Activated CD8-positive, alpha-beta memory T cell treated with anti-CD3 and anti-CD28 coated beads for 24 hours (primary cell): ENCODE results near the gene C9orf153.

ENCODE experiments used
- DNase-seq: peaks from one replicate; pipeline ENCODE4 v3.0.0-alpha.2; 2020

Gene C9orf153

GRCh38 chr9:86185872-86186271 lies 73.6 kb downstream of the C9orf153 start:
- DNase-seq, result no peak

- no peak for DNase-seq
Observed at GRCh38 chr9:86184138-86184524, 75.3 kb downstream of the C9orf153 start.

- no peak for DNase-seq
Observed at GRCh38 chr9:86183229-86184137, 76.0 kb downstream of the C9orf153 start.

GRCh38 chr9:86181379-86182315 lies 77.8 kb downstream of the C9orf153 start:
- no peak for DNase-seq

- DNase-seq, result no peak
Observed at GRCh38 chr9:86178503-86178902, 81.0 kb downstream of the C9orf153 start.

DNA sequence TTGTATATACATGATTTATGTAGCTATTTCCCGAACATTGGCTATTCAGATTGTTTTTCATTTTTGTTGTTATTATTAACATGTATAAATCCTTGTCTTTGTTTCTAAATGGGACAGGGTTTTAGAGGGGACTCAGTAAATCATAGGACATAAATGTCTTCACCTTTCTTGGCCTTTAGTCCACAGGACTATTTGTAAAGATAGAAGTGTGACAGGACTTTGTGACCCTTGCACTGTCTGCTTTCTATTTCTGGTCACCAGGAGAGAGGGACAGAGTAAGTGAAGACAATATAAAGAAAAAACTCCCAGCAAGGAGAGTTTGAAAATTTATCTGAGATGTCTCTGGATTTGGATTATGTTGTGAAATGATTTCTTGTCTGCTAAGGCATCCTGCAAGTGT lies 81.5 kb downstream of the C9orf153 start:
- DNase-seq, result no peak

GRCh38 chr9:86176468-86176867 lies 83.0 kb downstream of the C9orf153 start:
- no peak for DNase-seq

DNA sequence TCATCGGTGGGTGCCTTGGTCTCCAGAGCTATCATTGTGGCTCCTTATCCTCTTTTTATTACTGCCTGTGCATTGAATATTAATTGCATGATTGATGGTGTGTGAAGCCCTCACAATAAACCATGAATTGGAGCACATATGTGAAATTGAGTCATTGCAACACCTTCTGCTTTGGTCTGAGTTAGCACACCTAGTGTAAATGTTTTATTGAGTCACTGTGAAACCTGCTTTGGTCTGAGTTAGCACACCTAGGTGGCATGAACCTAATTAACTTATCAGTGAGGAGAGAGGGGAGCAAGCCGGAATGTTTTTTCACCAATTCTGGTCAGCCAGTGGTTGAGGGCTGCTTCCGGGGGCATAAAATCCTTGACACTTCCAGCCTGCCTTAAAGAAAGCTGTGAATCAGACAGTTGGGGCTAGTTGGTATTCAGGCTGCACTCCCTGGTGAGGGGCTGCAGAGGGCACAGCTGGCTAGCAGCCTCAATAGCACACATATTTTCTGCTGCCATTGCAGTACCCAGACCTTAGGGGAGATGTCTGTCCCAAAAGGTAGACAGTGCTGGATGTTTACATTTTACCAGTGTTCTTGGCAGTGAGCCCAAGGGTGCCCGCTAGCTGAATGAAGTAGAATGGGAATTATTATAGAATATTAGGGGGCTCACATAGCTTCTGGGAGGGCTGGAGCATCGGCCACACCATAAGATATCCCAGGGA lies 83.6 kb downstream of the C9orf153 start:
- no peak for DNase-seq

- no peak for DNase-seq
Observed at GRCh38 chr9:86175223-86175622, 84.2 kb downstream of the C9orf153 start.
